NCI-H1436 treated with DMSO at 0.1 percent for 48 hours (cell line): Measurements from ENCODE around the gene NFIX.
A peak's percentile ranks its signal among the peaks of the same experiment; 100 is the strongest.

Experiments used
- DNase-seq: peaks from one replicate; lab custom pipeline; 2025; lab: John Stamatoyannopoulos, UW

NFIX gene

DNA sequence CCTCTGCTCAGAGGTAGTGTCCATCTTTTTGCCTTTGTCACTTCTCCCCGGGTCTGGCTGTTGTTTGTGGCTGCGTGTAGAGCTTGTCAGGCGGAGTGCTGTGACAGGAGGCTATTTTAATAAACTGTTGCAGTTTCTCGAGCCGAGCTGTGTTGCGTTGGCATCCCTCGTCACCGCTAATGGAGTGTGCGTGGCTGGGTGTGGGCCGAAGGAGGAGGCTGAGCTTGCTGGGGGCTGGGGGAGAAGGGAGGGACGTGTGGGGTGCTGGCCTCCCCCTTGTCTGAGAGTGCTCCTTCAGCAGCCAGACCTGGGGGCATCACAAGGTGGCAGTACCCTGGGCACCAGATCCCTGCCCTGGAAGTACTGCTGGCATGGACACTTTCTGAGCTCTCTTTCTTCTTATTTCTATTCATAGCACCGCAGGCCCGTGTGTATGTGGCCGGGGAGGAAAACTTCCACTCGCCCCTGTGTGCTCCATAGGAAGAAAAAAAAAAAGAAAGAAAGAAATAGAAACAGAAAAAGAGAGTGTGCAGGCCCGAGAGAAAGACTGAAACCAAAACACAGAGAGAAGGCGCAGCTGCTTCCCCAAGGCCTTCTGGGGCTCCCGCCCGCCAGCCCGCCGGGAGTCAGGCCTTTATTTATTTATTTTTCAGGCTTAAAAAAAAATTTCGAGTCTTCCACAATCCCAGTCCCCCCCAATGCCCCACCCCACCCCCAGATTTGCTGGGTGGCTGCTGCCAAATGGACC, 27.0 kb downstream of the NFIX start:
- no peak for DNase-seq

DNA sequence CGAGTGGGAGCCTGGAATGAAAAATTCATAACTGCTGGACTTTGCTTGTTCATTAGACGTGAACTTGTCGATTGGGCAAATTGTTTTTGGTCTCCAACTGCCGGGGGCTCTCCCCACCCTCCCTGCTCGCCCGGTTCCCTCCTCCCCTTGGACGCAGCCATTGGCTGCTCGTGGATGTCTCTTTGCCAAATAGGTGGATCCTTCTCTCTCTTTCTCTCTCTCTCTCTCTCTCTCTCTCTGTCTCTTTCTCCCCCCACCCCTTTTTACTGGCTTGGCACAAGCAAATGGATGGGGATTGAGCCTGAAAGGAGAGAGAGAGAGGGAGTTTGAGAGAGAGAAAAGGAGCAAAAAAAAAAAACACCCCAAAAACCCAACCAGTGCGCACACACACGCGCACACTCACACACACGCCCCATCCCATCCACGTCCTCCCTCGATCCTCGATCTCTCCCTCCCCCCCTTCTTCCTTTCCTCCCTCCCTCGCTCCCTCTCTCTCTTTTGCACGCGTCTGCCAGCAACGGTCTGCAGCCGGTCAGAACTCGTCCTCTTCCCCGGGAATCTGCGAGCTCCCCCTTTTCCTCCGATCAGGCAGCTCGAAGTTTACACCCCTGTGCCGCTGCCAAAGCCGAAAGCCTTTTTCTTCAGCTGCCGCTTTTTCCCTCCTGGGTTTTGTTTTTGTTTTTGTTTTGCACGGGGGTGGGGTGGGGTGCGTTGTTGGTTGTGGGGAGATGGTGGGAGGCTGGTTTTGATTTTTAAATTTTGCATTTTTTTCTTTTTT, 27.8 kb downstream of the NFIX start:
- DNase-seq, result no peak

GRCh38 chr19:13023656-13024055, 28.4 kb downstream of the NFIX start:
- no peak for DNase-seq

DNA sequence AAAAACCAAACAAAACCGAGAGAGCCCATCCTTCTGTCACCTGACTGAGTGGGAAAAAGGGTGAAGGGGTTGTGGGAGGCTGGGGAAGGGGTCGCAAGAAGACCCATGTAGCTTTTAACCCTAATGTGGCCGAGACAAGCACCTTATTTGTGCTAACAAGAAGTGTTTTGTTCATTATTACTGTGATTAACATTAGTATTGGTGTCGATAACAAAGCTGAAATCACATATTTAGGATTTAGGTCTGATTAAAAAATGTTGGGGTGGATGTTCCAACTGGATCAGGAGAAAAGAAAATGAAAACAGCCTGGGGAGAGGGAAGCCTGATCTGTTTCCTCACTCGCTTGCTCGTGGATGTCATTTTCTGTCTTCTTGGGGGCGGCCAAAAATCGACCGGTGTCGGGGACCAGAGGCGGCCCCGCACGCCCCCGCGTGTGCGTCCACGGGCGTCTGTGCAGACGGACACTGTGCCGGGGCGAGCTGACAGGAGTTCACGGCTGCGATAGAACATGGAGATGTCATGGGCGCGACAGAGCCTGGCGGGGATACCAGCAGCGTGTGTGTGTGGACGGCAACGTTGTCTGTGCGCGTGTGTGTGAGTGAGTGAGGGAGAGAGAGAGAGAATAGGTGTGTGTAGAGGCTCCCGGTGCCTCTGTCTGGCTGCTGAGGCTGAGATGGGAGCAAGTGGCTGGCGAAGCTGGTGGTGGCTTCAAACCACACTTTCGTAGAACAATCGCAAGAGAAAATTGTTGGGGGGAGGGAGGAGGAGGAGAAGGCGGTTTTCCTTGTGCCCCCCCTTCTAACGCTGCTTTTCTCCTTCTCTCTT, 29.1 kb downstream of the NFIX start:
- no peak for DNase-seq

DNA sequence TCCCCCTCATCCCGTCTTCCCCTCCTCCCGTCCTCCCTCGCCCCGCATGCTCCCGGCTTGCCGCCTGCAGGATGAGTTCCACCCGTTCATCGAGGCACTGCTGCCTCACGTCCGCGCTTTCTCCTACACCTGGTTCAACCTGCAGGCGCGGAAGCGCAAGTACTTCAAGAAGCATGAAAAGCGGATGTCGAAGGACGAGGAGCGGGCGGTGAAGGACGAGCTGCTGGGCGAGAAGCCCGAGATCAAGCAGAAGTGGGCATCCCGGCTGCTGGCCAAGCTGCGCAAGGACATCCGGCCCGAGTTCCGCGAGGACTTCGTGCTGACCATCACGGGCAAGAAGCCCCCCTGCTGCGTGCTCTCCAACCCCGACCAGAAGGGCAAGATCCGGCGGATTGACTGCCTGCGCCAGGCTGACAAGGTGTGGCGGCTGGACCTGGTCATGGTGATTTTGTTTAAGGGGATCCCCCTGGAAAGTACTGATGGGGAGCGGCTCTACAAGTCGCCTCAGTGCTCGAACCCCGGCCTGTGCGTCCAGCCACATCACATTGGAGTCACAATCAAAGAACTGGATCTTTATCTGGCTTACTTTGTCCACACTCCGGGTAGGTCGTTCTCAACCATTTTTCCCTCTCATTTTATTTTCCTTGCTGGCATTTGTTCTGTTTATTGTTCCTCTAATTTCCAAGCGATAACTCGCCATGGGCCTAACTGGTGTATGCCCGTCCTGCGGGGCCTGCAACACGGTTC, 29.8 kb downstream of the NFIX start:
- DNase-seq, result no peak

- no peak for DNase-seq
Observed at GRCh38 chr19:13025819-13026456, 30.7 kb downstream of the NFIX start.

GRCh38 chr19:13026462-13027370, 31.4 kb downstream of the NFIX start:
- DNase-seq, result peak; percentile 52

DNA sequence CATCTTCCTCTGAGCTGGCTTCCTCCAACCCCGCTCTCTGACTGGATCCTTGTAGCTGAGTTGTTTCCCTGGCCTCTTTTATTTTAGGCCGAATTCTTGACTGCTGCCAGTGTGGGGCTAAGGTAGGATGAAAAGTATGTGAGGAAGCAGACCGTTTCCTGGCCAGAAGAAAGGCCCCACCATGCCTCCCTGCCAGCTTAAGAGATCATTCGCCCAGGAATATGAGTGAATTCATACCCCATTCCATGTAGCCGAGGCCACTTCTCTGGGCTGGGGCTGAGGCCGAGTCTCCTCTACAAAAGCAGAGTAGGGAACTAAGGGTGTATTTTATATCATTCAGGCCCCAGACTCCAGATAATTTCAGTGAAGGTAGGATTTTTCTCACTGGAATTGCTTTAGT, 32.3 kb downstream of the NFIX start:
- no peak for DNase-seq

DNA sequence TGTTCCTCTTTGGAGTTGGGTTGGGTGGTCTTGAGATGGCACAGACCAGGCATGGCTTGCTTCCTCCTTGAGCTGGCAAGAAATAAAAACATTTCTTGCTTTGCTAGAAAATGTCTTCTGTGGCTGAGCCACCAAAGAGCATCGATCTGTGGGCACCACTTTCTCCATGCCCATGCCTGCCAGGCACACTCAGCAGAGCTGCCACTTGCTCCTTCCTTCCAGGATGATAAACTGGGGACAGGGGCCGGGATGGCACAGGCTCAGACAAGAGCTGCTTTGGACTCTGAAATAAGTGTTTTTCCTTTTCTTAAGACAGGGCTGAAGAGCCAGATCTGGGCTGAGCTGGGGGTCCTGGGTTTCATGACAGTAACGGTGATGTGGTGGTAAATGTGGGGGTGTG, 32.8 kb downstream of the NFIX start:
- DNase-seq, result no peak

- DNase-seq, result no peak
Observed at GRCh38 chr19:13029301-13029880, 34.1 kb downstream of the NFIX start.

- no peak for DNase-seq
Observed at GRCh38 chr19:13029893-13030292, 34.6 kb downstream of the NFIX start.

DNA sequence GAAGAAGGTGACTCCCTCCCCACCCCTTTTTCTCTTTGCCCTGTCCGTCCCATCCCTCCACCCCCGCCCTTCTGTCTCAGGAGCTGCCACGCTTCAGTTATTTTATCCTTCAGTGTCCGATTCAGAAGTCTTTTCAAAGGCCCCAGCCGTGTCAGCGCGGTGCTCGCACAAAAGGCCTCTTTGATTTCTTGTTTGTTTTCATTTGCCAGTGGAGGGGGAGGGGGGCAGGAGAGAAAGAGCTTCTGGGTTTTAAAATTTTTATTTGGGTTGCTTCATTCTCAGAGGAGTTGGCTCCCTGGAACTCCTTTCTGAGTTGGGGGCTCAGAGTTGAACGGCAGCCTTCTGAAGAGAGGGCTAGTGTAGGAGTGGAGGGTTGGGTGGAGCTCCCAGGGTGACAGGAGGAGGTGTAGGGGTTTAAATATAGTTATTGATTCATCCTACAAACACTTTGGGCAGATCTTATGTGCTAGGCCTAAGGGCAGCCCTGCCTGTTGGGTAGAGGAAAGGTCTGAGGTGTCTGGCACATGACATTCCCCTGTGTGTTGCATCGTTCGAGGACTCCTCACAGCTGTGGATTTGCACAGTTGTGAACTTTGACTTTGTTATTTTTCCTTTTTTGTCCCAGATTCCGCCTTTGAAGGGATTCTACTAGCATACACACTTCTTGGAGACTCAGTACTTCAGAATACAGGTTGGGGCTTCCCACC, 36.8 kb downstream of the NFIX start:
- no peak for DNase-seq

GRCh38 chr19:13032837-13033236, 37.6 kb downstream of the NFIX start:
- no peak for DNase-seq

DNA sequence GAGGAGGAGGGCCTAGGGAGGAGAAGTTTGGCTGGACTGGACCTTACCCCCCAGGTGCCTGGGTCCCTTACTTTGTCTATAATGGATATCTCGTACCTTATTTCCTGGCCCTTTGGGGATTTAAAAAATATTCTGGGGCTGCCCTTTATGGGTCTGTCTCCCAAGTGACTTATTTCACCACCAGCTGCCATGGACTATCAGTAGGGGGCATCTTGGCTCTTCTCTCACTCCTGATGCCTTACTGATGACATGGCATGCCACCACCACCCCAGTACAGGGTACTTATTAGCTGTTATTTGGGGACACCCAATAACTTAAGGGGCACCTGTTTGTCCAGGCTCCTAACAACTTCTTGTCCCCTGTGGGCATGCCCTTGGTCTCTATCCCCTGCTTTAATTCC, 38.0 kb downstream of the NFIX start:
- no peak for DNase-seq

DNA sequence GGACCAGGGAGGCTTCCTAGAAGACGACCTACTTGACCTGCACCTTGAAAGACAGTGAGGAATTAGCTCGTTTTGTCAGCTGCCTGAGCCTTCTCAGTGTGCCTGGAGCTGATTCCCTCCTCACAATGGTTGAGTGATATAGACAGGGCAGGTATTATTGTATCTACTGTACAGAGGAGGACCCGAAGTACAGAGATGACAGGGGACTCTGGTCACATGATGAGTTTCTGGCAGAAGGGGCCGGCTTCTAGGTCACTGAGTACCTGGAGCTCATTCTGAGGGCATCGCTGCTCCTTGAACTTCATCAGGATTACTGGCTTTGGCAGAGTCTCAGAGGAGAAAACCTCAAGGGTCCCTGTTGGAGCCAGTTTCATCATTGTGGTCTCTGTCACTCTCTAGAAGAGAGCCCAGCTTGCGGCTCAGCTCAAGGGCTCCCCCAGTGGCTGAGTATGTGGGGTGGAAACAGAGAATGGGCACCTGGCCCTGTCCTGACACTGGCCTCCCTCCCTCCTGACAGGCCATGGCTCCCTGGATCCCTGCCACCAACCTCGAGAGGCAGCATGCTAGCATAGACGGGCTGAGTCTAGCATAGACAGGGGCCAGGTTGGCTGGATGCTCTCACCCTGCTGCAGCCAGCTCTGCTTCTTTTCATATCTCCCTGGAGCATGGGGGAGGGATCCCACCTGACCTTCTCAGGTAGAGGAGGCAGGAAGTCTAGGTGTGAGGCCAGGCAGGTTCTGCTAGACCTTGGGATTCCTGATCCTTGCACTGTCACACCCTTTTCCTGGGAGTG, 38.7 kb downstream of the NFIX start:
- no peak for DNase-seq

DNA sequence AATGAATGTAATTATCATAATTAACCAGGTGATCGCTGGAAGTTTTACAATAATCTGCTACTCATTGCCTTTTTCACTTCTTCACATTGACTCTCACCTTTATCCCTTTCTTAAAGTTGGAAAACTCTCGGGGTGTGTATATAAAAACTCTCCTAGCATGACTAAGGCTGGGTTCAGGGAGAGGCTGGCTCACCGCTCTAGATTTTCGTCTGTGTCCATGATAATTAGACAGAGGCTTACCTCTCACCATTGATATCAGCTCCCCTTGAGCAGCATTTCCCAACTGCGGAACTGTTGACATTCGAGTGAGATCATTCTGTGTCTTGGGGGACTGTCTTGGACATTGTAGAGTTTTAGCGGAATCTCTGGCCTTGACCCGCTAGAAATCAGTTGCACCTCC, 39.4 kb downstream of the NFIX start:
- no peak for DNase-seq

GRCh38 chr19:13035820-13036365, 40.6 kb downstream of the NFIX start:
- no peak for DNase-seq

- peak; percentile 91 for DNase-seq
Observed at GRCh38 chr19:13036366-13036976, 41.2 kb downstream of the NFIX start.
